H1 (cell line): ENCODE measurements around the gene RETREG3. TPM values are rescaled to one million over a fixed set of nuclear protein-coding genes. Genes with fewer than 3 reads are reported as not detected.
"Not testable (repeated sequence)": the region's sequence is repeated elsewhere in the genome, so short reads cannot be mapped to it uniquely, and the experiment has no call there.

ENCODE experiments used
- CTCF ChIA-PET: fragments of 300-600 bp; sonication (Branson Sonifier 250); formaldehyde crosslinking; loops from one replicate; lab custom pipeline; 2021; ENCODE audit not compliant: partially characterized antibody; lab: Charles Lee
- POLR2A ChIA-PET: fragments of 300-600 bp; sonication (Branson Sonifier 250); formaldehyde crosslinking; loops from one replicate; lab custom pipeline; 2021; ENCODE audit warnings: inconsistent platforms; ENCODE audit not compliant: partially characterized antibody; lab: Charles Lee
- DNase-seq, 2 experiments: peaks; one replicate each; pipeline versions ENCODE4 v3.0.0 to v3.0.0-alpha.2; 2010 to 2022; ENCODE audit warnings: low spot score in 2 of 2, low read depth in 1 of 2, mixed read lengths in 1 of 2
- FAIRE-seq: peaks from 2 replicates; lab custom pipeline; 2011; peaks lifted over from hg19 to GRCh38; lab: Jason Lieb, UNC
- H2AFZ ChIP-seq: 2 replicates; pipeline ENCODE4 v1.8.1; 2012; ENCODE audit warnings: low read length, inconsistent platforms
- H2AK5ac ChIP-seq: 2 replicates; pipeline ENCODE4 v1.6.1; 2013; ENCODE audit warnings: low read depth, low read length
- H2BK120ac ChIP-seq: replicated peaks from 2 replicates; pipeline ENCODE3; 2013; ENCODE audit warnings: low read depth, low read length, inconsistent platforms
- H2BK12ac ChIP-seq: 2 replicates; pipeline ENCODE4 v1.6.1; 2013; ENCODE audit warnings: low read depth, low read length
- H2BK15ac ChIP-seq: 2 replicates; pipeline ENCODE4 v1.6.1; 2013; ENCODE audit warnings: low read length
- H2BK20ac ChIP-seq: 2 replicates; pipeline ENCODE4 v1.6.1; 2013; ENCODE audit warnings: low read length
- H2BK5ac ChIP-seq: 2 replicates; pipeline ENCODE4 v1.6.1; 2013; ENCODE audit warnings: low read depth, low read length
- H3K14ac ChIP-seq: 2 replicates; pipeline ENCODE4 v1.6.1; 2013; ENCODE audit warnings: inconsistent platforms; ENCODE audit not compliant: insufficient read length
- H3K18ac ChIP-seq: 2 replicates; pipeline ENCODE4 v1.6.1; 2013; ENCODE audit warnings: low read length; ENCODE audit errors: extremely low read depth
- H3K23ac ChIP-seq: 2 replicates; pipeline ENCODE4 v1.6.1; 2013; ENCODE audit warnings: inconsistent platforms; ENCODE audit not compliant: insufficient read length
- H3K23me2 ChIP-seq: 2 replicates; pipeline ENCODE4 v1.6.1; 2013; ENCODE audit warnings: low read depth, low read length
- H3K27ac ChIP-seq: 2 replicates; pipeline ENCODE4 v1.6.1; 2011; ENCODE audit warnings: low read depth, low read length, inconsistent platforms
- H3K27me3 ChIP-seq, 4 experiments: replicated peaks in 1 of 4; 1 replicate in 1 of 4; 2 replicates in 3 of 4; pipeline versions ENCODE4 v1.6.1 to v1.8.1; 2011 to 2013; ENCODE audit warnings: low read length in 3 of 4, mild to moderate bottlenecking in 3 of 4, inconsistent platforms in 2 of 4, mixed read lengths in 2 of 4, moderate library complexity in 1 of 4; ENCODE audit not compliant: control insufficient read depth in 3 of 4, insufficient read depth in 3 of 4; ENCODE audit errors: extremely low read depth in 1 of 4
- H3K36me3 ChIP-seq, 4 experiments: 2 replicates each; pipeline versions ENCODE4 v1.6.1 to v1.8.1; 2011 to 2013; ENCODE audit warnings: mild to moderate bottlenecking in 4 of 4, low read length in 3 of 4, moderate library complexity in 2 of 4, control low read depth in 1 of 4, inconsistent platforms in 1 of 4; ENCODE audit not compliant: insufficient read depth in 4 of 4, control insufficient read depth in 2 of 4
- H3K4ac ChIP-seq: replicated peaks from 2 replicates; pipeline ENCODE3; 2013; ENCODE audit warnings: low read length, low read depth, mixed read lengths, inconsistent platforms; ENCODE audit not compliant: insufficient read length
- H3K4me1 ChIP-seq, 4 experiments: replicated peaks in 1 of 4; 1 replicate in 1 of 4; 2 replicates in 3 of 4; pipeline versions ENCODE4 v1.6.1 to v1.8.1; 2011 to 2013; ENCODE audit warnings: low read length in 3 of 4, inconsistent platforms in 2 of 4, mixed read lengths in 1 of 4; ENCODE audit not compliant: insufficient read depth in 4 of 4, control insufficient read depth in 3 of 4
- H3K4me2 ChIP-seq, 2 experiments: 2 replicates each; pipeline versions ENCODE4 v1.6.1 to v1.8.1; 2011 to 2013; ENCODE audit warnings: low read depth in 2 of 2, low read length in 2 of 2, control low read depth in 1 of 2, inconsistent platforms in 1 of 2, mild to moderate bottlenecking in 1 of 2; ENCODE audit not compliant: insufficient read depth in 1 of 2
- H3K4me3 ChIP-seq, 4 experiments: fragments of 200-600, 300-600 bp in 1 of 4; sonication (generic), shearing (Covaris generic), sonication (Bioruptor Twin) in 1 of 4; 2 replicates each; pipeline versions ENCODE4 v1.5.1 to v1.8.1; 2011 to 2016; ENCODE audit warnings: low read length in 4 of 4, low read depth in 3 of 4, control low read depth in 2 of 4, inconsistent platforms in 2 of 4, mild to moderate bottlenecking in 2 of 4, mixed read lengths in 1 of 4, moderate library complexity in 1 of 4; ENCODE audit not compliant: insufficient read depth in 2 of 4; ENCODE audit errors: extremely low read depth in 1 of 4
- H3K56ac ChIP-seq: replicated peaks from 2 replicates; pipeline ENCODE3; 2013; ENCODE audit warnings: low read depth, mild to moderate bottlenecking, mixed read lengths, low read length, inconsistent platforms; ENCODE audit not compliant: insufficient read length
- H3K79me1 ChIP-seq: 2 replicates; pipeline ENCODE4 v1.6.1; 2013; ENCODE audit warnings: low read depth, low read length, control low read depth
- H3K79me2 ChIP-seq, 2 experiments: 2 replicates each; pipeline versions ENCODE4 v1.6.1 to v1.8.1; 2012 to 2013; ENCODE audit warnings: low read length in 2 of 2, mild to moderate bottlenecking in 2 of 2, inconsistent platforms in 1 of 2; ENCODE audit not compliant: insufficient read depth in 2 of 2, control insufficient read depth in 1 of 2
- H3K9ac ChIP-seq, 4 experiments: replicated peaks in 1 of 4; 1 replicate in 1 of 4; 2 replicates in 3 of 4; pipeline versions ENCODE4 v1.6.1 to v1.8.1; 2011 to 2013; ENCODE audit warnings: low read depth in 3 of 4, low read length in 3 of 4, control low read depth in 2 of 4, mild to moderate bottlenecking in 2 of 4, moderate library complexity in 2 of 4, inconsistent platforms in 1 of 4; ENCODE audit errors: extremely low read depth in 1 of 4
- H3K9me3 ChIP-seq, 2 experiments: 2 replicates each; pipeline versions ENCODE4 v1.6.1 to v1.8.1; 2012 to 2013; ENCODE audit warnings: mild to moderate bottlenecking in 2 of 2, moderate library complexity in 2 of 2, control low read depth in 1 of 2, inconsistent platforms in 1 of 2, low read depth in 1 of 2, low read length in 1 of 2, mixed read lengths in 1 of 2; ENCODE audit not compliant: insufficient read depth in 2 of 2
- H4K20me1 ChIP-seq, 2 experiments: replicated peaks in 1 of 2; 2 replicates each; pipeline versions ENCODE3 to v1.8.1; 2011 to 2013; ENCODE audit warnings: inconsistent platforms in 2 of 2, low read length in 2 of 2, mild to moderate bottlenecking in 1 of 2; ENCODE audit not compliant: insufficient read depth in 2 of 2, control insufficient read depth in 1 of 2
- H4K5ac ChIP-seq: 2 replicates; pipeline ENCODE4 v1.6.1; 2013; ENCODE audit warnings: low read length, low read depth, mixed read lengths, inconsistent platforms; ENCODE audit not compliant: insufficient read length
- H4K8ac ChIP-seq: 2 replicates; pipeline ENCODE4 v1.8.0; 2013; ENCODE audit warnings: mild to moderate bottlenecking, moderate library complexity, low read length, inconsistent platforms; ENCODE audit not compliant: insufficient read depth; ENCODE audit errors: extremely low read depth
- H4K91ac ChIP-seq: replicated peaks from 2 replicates; pipeline ENCODE3; 2013; ENCODE audit warnings: low read length, mixed read lengths, inconsistent platforms; ENCODE audit not compliant: insufficient read length
- whole genome bisulfite sequencing, 2 experiments: shearing (Covaris generic) in 1 of 2; methylation state at CpG; one replicate each; pipeline versions ENCODE4 v1.1.6 to v1.1.7; 2013 to 2015; ENCODE audit warnings: low lambda C conversion rate in 2 of 2, mixed read lengths in 2 of 2, inconsistent platforms in 1 of 2, low coverage in 1 of 2, missing lambda C conversion rate in 1 of 2; ENCODE audit not compliant: insufficient replicate concordance in 2 of 2, insufficient coverage in 1 of 2, insufficient read length in 1 of 2; ENCODE audit errors: extremely low coverage in 1 of 2, missing lambda C conversion rate in 1 of 2; 5-methylcytosine and 5-hydroxymethylcytosine counted together
- polyA plus RNA-seq, 7 experiments: library from polyadenylated mRNA; depleted of rRNA in 3 of 7; stranded (reverse) in 5 of 7; unstranded in 2 of 7; fragments of >200 nt in 5 of 7; fragments of 200-250 nt in 2 of 7; gene quantifications; 1 replicate in 5 of 7; 2 replicates in 1 of 7; 4 replicates in 1 of 7; pipeline versions ENCODE4 v1.2.1 to v1.2.3, GENCODE V29; 2011 to 2013; ENCODE audit warnings: missing spikeins in 2 of 7, mixed read lengths in 2 of 7
- total RNA-seq: library from RNA; stranded (reverse); fragmentation: NEBNext Ultra II Directional; extraction: Animal tissue kit (Norgen Biotek cat#: 25700); gene quantifications from 2 replicates; pipeline ENCODE4 v1.2.1, GENCODE V29; 2021

RETREG3 gene
- total and polyA plus RNA-seq, 2 of the 8 experiments (the other 6 are each of a cell fraction or from before 2014, with no cell fraction given) = 23.7 to 42.6 TPM

DNA sequence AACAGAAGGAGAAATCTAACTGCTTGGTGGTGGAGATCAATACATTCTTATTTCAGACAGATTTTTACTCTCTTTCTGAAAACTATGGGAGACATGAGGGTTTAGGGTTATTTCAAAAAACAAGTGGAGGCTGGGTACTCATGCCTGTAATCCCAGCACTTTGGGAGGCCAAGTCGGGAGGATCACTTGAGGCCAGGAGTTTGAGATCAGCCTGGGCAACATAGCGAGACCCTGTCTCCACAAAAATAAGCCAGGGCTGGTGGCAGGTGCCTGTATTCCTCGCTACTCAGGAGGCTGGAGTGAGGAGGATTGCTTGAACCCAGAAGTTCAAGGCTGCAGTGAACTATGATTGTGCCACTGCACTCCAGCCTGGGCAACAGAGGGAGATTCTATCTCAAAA lies 12.8 kb upstream of the RETREG3 start:
- POLR2A ChIA-PET, H3K79me2 ChIP-seq, H4K20me1 ChIP-seq, H2BK12ac ChIP-seq, H3K4me3 ChIP-seq, H3K56ac ChIP-seq, H3K14ac ChIP-seq, H2BK20ac ChIP-seq, H3K23ac ChIP-seq, H2BK15ac ChIP-seq, H3K9ac ChIP-seq, H2BK120ac ChIP-seq, H4K91ac ChIP-seq, H3K79me1 ChIP-seq, H3K9me3 ChIP-seq, H4K8ac ChIP-seq, H3K23me2 ChIP-seq, DNase-seq, H3K27me3 ChIP-seq, H3K27ac ChIP-seq, H3K4ac ChIP-seq, H2AFZ ChIP-seq, H3K4me2 ChIP-seq, H4K5ac ChIP-seq, H3K4me1 ChIP-seq, H3K36me3 ChIP-seq, H3K18ac ChIP-seq, H2AK5ac ChIP-seq, H2BK5ac ChIP-seq, FAIRE-seq: not testable (repeated sequence)
- CTCF ChIA-PET = interaction anchor here (0.7 to 1.5 kb wide), 4 partner anchors 18 to 141 kb away, joined by 3 to 5 read pairs (median 3); no protein-coding TSS in a partner anchor
- WGBS, 2 experiments = 84% methylated on average over 3 of the region's 3 CpGs; no CpG with 5 or more reads in 1 of the 2 experiments
